Vagina (tissue), 2 donors: Measurements from ENCODE around the gene DEF6.

Experiments used
- POLR2A ChIP-seq, 2 donors: fragments of 450-650 bp; IDR thresholded peaks; one replicate each; pipeline ENCODE4 v1.6.1; 2017; ENCODE audit warnings: antibody characterized with exemption in 2 of 2, mild to moderate bottlenecking in 2 of 2, moderate library complexity in 2 of 2
- TF ChIP-seq, protein P1 (sequence below), 3 experiments: fragments of 450-650 bp in 2 of 3; fragments of 200-600 bp in 1 of 3; sonication (generic) in 1 of 3; IDR thresholded peaks; one replicate each; pipeline ENCODE4 v1.5.1; 2017 to 2019; ENCODE audit warnings: antibody characterized with exemption in 3 of 3, mild to moderate bottlenecking in 2 of 3, moderate library complexity in 2 of 3

DNA sequence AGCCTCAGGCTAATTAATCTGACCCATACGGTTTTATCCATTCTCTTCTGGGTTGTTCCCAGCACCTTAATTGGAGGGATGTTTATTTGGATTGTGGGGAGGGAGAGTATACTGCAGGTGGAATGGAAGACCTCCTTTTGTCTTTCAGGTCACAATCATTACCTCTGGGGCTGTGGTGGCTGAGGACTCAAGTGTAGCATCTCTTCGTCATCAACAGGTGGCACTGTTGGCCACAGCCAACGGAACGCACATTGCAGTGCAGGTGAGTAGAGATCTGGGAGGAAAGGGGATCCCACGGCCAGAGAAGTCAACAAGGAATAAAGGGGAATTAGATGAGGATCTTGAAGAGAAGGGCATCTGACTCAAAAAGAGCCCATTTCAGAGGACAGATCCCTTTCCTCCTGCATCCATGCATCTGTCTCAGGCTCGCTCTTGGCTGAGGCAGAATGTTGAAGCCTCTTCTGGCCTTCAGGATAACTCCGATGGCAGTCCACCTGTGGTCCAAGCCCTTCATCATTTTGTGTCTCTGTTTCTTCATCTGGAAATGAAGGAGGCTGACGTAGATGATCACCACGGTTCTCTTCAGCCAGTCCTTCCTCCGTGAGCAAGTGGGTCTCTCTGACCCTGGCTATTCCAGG is 3.2 kb upstream of the DEF6 start:
- no peak for TF ChIP-seq POLR2A (IDR thresholded peaks at IDR 0.05)
- TF ChIP-seq, protein P1, sequence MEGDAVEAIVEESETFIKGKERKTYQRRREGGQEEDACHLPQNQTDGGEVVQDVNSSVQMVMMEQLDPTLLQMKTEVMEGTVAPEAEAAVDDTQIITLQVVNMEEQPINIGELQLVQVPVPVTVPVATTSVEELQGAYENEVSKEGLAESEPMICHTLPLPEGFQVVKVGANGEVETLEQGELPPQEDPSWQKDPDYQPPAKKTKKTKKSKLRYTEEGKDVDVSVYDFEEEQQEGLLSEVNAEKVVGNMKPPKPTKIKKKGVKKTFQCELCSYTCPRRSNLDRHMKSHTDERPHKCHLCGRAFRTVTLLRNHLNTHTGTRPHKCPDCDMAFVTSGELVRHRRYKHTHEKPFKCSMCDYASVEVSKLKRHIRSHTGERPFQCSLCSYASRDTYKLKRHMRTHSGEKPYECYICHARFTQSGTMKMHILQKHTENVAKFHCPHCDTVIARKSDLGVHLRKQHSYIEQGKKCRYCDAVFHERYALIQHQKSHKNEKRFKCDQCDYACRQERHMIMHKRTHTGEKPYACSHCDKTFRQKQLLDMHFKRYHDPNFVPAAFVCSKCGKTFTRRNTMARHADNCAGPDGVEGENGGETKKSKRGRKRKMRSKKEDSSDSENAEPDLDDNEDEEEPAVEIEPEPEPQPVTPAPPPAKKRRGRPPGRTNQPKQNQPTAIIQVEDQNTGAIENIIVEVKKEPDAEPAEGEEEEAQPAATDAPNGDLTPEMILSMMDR (IDR thresholded peaks at IDR 0.05), result peak in 1 of 3 experiments; percentile 61
